Stimulated activated CD8-positive, alpha-beta memory T cell treated with anti-CD3 and anti-CD28 coated beads, Interleukin-15, amount 100 ng/mL, for 1 hour (primary cell): ENCODE results near the gene SEC16A.
"Not testable (repeated sequence)": the region's sequence is repeated elsewhere in the genome, so short reads cannot be mapped to it uniquely, and the experiment has no call there.

Source experiments
- DNase-seq: peaks from one replicate; pipeline ENCODE4 v3.0.0-alpha.2; 2020; ENCODE audit warnings: low read depth

The SEC16A gene

GRCh38 chr9:136419092-136419420 is 63.8 kb downstream of the SEC16A start:
- no peak for DNase-seq

- no peak for DNase-seq
Observed at GRCh38 chr9:136418182-136419091, 64.4 kb downstream of the SEC16A start.

- DNase-seq: no peak
Observed at GRCh38 chr9:136416914-136417313, 65.9 kb downstream of the SEC16A start.

GRCh38 chr9:136416427-136416826 is 66.4 kb downstream of the SEC16A start:
- no peak for DNase-seq

- no peak for DNase-seq
Observed at GRCh38 chr9:136412962-136413361, 69.9 kb downstream of the SEC16A start.

- DNase-seq: no peak
Observed at GRCh38 chr9:136411378-136411777, 71.5 kb downstream of the SEC16A start.

GRCh38 chr9:136410500-136411287 is 72.1 kb downstream of the SEC16A start, which contains the start of the genes ENTR1 and PMPCA:
ENTR1 (minus strand) TSS chr9:136410614; CDS start chr9:136410397, 217 bp downstream.
PMPCA (plus strand) TSS chr9:136410658; CDS start chr9:136410669, 11 bp downstream.
- peak; percentile 95 for DNase-seq

GRCh38 chr9:136409557-136410455 is 73.0 kb downstream of the SEC16A start:
- no peak for DNase-seq

- DNase-seq: no peak
Observed at GRCh38 chr9:136407911-136408310, 74.9 kb downstream of the SEC16A start.

- DNase-seq: not testable (repeated sequence)
Observed at GRCh38 chr9:136407061-136407460, 75.8 kb downstream of the SEC16A start.

GRCh38 chr9:136405904-136406303 is 76.9 kb downstream of the SEC16A start:
- DNase-seq: not testable (repeated sequence)

- DNase-seq: no peak
Observed at GRCh38 chr9:136405481-136405880, 77.4 kb downstream of the SEC16A start.

GRCh38 chr9:136404801-136405136 is 78.1 kb downstream of the SEC16A start:
- DNase-seq: no peak

- DNase-seq: no peak
Observed at GRCh38 chr9:136403915-136404800, 78.7 kb downstream of the SEC16A start.

- DNase-seq: peak; percentile 52
Observed at GRCh38 chr9:136403538-136403914, 79.3 kb downstream of the SEC16A start.

- DNase-seq: no peak
Observed at GRCh38 chr9:136402067-136402466, 80.8 kb downstream of the SEC16A start.

GRCh38 chr9:136401173-136401922 is 81.5 kb downstream of the SEC16A start:
- no peak for DNase-seq

- DNase-seq: peak; percentile 65
Observed at GRCh38 chr9:136400038-136400834, 82.6 kb downstream of the SEC16A start, which contains the start of gene SNAPC4. SNAPC4 (minus strand) TSS chr9:136400170; CDS start chr9:136398428, 1,742 bp downstream.
